ENCODE measurements around the gene SNX22. TPM values are rescaled to one million over a fixed set of nuclear protein-coding genes. Genes with fewer than 3 reads are reported as not detected.
"Not testable (repeated sequence)": the region's sequence is repeated elsewhere in the genome, so short reads cannot be mapped to it uniquely, and the experiment has no call there.

The SNX22 gene
- total RNA-seq: 1 to 10 TPM in 1 of 2 experiments, under 1 TPM in 1; 0.80 to 1.1 TPM

GRCh38 chr15:64151727-64152506 is at the start of gene SNX22:
Gene SNX22 (plus strand): TSS chr15:64151731. CDS start chr15:64151776, 45 bp downstream.
- peaks cover 22% of the 10 kb centered on the region for H3K4me1 Mint-ChIP-seq
- peaks cover 12% of the 10 kb centered on the region for H3K27me3 Mint-ChIP-seq
- DNase-seq (peak; percentile 65), ATAC-seq (ENCODE audit: low read depth) (peak; percentile 3)
- H3K9me3 Mint-ChIP-seq: no peaks in the 10 kb centered on the region
- peak within 1 kb of the TSS; percentile 60 for H3K27ac Mint-ChIP-seq
- POLR2A ChIA-PET: interaction anchor here (4.6 to 6.7 kb wide), 2 partner anchors 10 to 57 kb away, joined by 24 to 53 read pairs; partner anchors contain the start of genes CIAO2A, PPIB and SNX1
- H3K4me3 Mint-ChIP-seq: peak within 1 kb of the TSS; percentile 82
- peaks cover 9% of the 10 kb centered on the region for H3K36me3 Mint-ChIP-seq

- POLR2A ChIA-PET: interaction anchor here (0.7 kb wide), 1 partner anchor 680 kb away, joined by 10 read pairs; no protein-coding TSS in a partner anchor
- Mint-ChIP-seq H3K4me1 (peaks cover 20% of the 10 kb centered on the region), H3K27ac (no peak overlapping the region), H3K9me3 (no peaks in the 10 kb centered on the region), H3K27me3 (no peaks in the 10 kb centered on the region), H3K36me3 (peaks cover 10% of the 10 kb centered on the region), H3K4me3 (no peak overlapping the region)
- ATAC-seq (ENCODE audit: low read depth) (no peak), DNase-seq (no peak)
Observed at GRCh38 chr15:64102497-64102896, 49.0 kb upstream of the SNX22 start.

- H3K4me3 Mint-ChIP-seq: no peak overlapping the region
- no peaks in the 10 kb centered on the region for H3K9me3 Mint-ChIP-seq
- DNase-seq (no peak), ATAC-seq (ENCODE audit: low read depth) (no peak)
- peaks cover 4% of the 10 kb centered on the region for H3K36me3 Mint-ChIP-seq
- no peak overlapping the region for H3K27ac Mint-ChIP-seq
- POLR2A ChIA-PET: interaction anchor here (0.6 to 0.7 kb wide), 2 partner anchors 267 to 993 kb away, joined by 3 read pairs; no protein-coding TSS in a partner anchor
- H3K27me3 Mint-ChIP-seq: no peaks in the 10 kb centered on the region
- peaks cover 14% of the 10 kb centered on the region for H3K4me1 Mint-ChIP-seq
Observed at GRCh38 chr15:64105113-64105704, 46.3 kb upstream of the SNX22 start.

GRCh38 chr15:64107337-64107736 is 44.2 kb upstream of the SNX22 start:
- Mint-ChIP-seq H3K36me3 (peaks cover 6% of the 10 kb centered on the region), H3K27me3 (no peaks in the 10 kb centered on the region), H3K4me3 (no peak overlapping the region), H3K4me1 (peaks cover 20% of the 10 kb centered on the region), H3K27ac (no peak overlapping the region), H3K9me3 (no peaks in the 10 kb centered on the region)
- POLR2A ChIA-PET: no interaction called here
- ATAC-seq (ENCODE audit: low read depth) (no peak), DNase-seq (no peak)

- H3K9me3 Mint-ChIP-seq: not testable (repeated sequence)
- H3K4me3 Mint-ChIP-seq: peak overlapping the region; percentile 43
- POLR2A ChIA-PET: interaction anchor here (0.6 to 1.5 kb wide), 3 partner anchors 14 to 381 kb away, joined by 4 to 5 read pairs (median 4); partner anchors contain the start of genes CIAO2A and SNX1
Observed at GRCh38 chr15:64110108-64110701, 41.3 kb upstream of the SNX22 start.

GRCh38 chr15:64110950-64111678 is 40.4 kb upstream of the SNX22 start:
- Mint-ChIP-seq H3K9me3 (no peaks in the 10 kb centered on the region), H3K4me3 (peak overlapping the region; percentile 43), H3K36me3 (peaks cover 21% of the 10 kb centered on the region), H3K27me3 (no peaks in the 10 kb centered on the region), H3K27ac (peak overlapping the region; percentile 68), H3K4me1 (peaks cover 23% of the 10 kb centered on the region)
- POLR2A ChIA-PET: interaction anchor here (1.2 to 1.5 kb wide), 3 partner anchors 15 to 42 kb away, joined by 4 to 5 read pairs (median 4); partner anchors contain the start of genes CIAO2A and SNX1
- DNase-seq (no peak), ATAC-seq (ENCODE audit: low read depth) (peak; percentile 87)

More at GRCh38 chr15:64110108-64110701, 41.3 kb upstream of the SNX22 start:
- Mint-ChIP-seq H3K36me3 (peaks cover 21% of the 10 kb centered on the region), H3K4me1 (peaks cover 23% of the 10 kb centered on the region), H3K27ac (peak overlapping the region; percentile 68)
- H3K27me3 Mint-ChIP-seq; DNase-seq; ATAC-seq (ENCODE audit: low read depth): not testable (repeated sequence)

- no peak for DNase-seq
- Mint-ChIP-seq H3K27ac (no peak overlapping the region), H3K9me3 (no peaks in the 10 kb centered on the region), H3K36me3 (peaks cover 21% of the 10 kb centered on the region), H3K4me3 (no peak overlapping the region), H3K27me3 (no peaks in the 10 kb centered on the region), H3K4me1 (peaks cover 20% of the 10 kb centered on the region)
- no peak for ATAC-seq (ENCODE audit: low read depth)
- POLR2A ChIA-PET: interaction anchor here (1.2 to 1.3 kb wide), 2 partner anchors 16 to 41 kb away, joined by 4 read pairs; partner anchors contain the start of gene SNX1
Observed at GRCh38 chr15:64111679-64112050, 39.9 kb upstream of the SNX22 start.

- no peak overlapping the region for H3K27ac Mint-ChIP-seq
- DNase-seq: no peak
- no peaks in the 10 kb centered on the region for H3K27me3 Mint-ChIP-seq
- no peak for ATAC-seq (ENCODE audit: low read depth)
- H3K9me3 Mint-ChIP-seq: no peaks in the 10 kb centered on the region
- peaks cover 21% of the 10 kb centered on the region for H3K36me3 Mint-ChIP-seq
- no peak overlapping the region for H3K4me3 Mint-ChIP-seq
- H3K4me1 Mint-ChIP-seq: peaks cover 19% of the 10 kb centered on the region
- POLR2A ChIA-PET: interaction anchor here (1.2 kb wide), 1 partner anchor 41 kb away, joined by 4 read pairs; no protein-coding TSS in a partner anchor
Observed at GRCh38 chr15:64112073-64112772, 39.3 kb upstream of the SNX22 start.

- no peak overlapping the region for H3K27ac Mint-ChIP-seq
- peaks cover 19% of the 10 kb centered on the region for H3K4me1 Mint-ChIP-seq
- ATAC-seq (ENCODE audit: low read depth): no peak
- POLR2A ChIA-PET: no interaction called here
- no peaks in the 10 kb centered on the region for H3K27me3 Mint-ChIP-seq
- no peaks in the 10 kb centered on the region for H3K9me3 Mint-ChIP-seq
- H3K36me3 Mint-ChIP-seq: peaks cover 21% of the 10 kb centered on the region
- no peak for DNase-seq
- H3K4me3 Mint-ChIP-seq: no peak overlapping the region
Observed at GRCh38 chr15:64112904-64113303, 38.6 kb upstream of the SNX22 start.

- Mint-ChIP-seq H3K27ac (no peak overlapping the region), H3K9me3 (no peaks in the 10 kb centered on the region), H3K4me3 (no peak overlapping the region), H3K27me3 (no peaks in the 10 kb centered on the region), H3K4me1 (peaks cover 7% of the 10 kb centered on the region), H3K36me3 (peaks cover 22% of the 10 kb centered on the region)
- ATAC-seq (ENCODE audit: low read depth) (no peak), DNase-seq (no peak)
- POLR2A ChIA-PET: no interaction called here
Observed at GRCh38 chr15:64117759-64118487, 33.6 kb upstream of the SNX22 start.

- H3K27ac Mint-ChIP-seq; H3K27me3 Mint-ChIP-seq; H3K9me3 Mint-ChIP-seq; DNase-seq; ATAC-seq (ENCODE audit: low read depth); H3K4me1 Mint-ChIP-seq; H3K4me3 Mint-ChIP-seq; POLR2A ChIA-PET: not testable (repeated sequence)
- H3K36me3 Mint-ChIP-seq: peaks cover 15% of the 10 kb centered on the region
Observed at GRCh38 chr15:64120322-64120721, 31.2 kb upstream of the SNX22 start.

GRCh38 chr15:64121614-64122013 is 29.9 kb upstream of the SNX22 start:
- H3K4me1 Mint-ChIP-seq: peaks cover 2% of the 10 kb centered on the region
- no peak overlapping the region for H3K27ac Mint-ChIP-seq
- ATAC-seq (ENCODE audit: low read depth): no peak
- no peak for DNase-seq
- no peak overlapping the region for H3K4me3 Mint-ChIP-seq
- no peaks in the 10 kb centered on the region for H3K27me3 Mint-ChIP-seq
- peaks cover 17% of the 10 kb centered on the region for H3K36me3 Mint-ChIP-seq
- POLR2A ChIA-PET: interaction anchor here (1.5 kb wide), 1 partner anchor 11 kb away, joined by 3 read pairs; no protein-coding TSS in a partner anchor
- H3K9me3 Mint-ChIP-seq: no peaks in the 10 kb centered on the region

Data from activated naive CD8-positive, alpha-beta T cell treated with anti-CD3 and anti-CD28 coated beads, Interleukin-2, amount 10 ng/mL, durations not matched to agents 7 days and 5 days (primary cell).